ENCODE data around the gene MED27. TPM values are rescaled to one million over a fixed set of nuclear protein-coding genes. Genes with fewer than 3 reads are reported as not detected.
A peak's percentile ranks its signal among the peaks of the same experiment; 100 is the strongest.

The MED27 gene
- total RNA-seq, 1 donor from 2014 or later = 17.9 TPM

- no peak for ATAC-seq
Measured at GRCh38 chr9:132041798-132042197, 37.9 kb downstream of the MED27 start.

GRCh38 chr9:132040808-132041207 is 38.9 kb downstream of the MED27 start:
- no peak for ATAC-seq

- no peak for ATAC-seq
Measured at GRCh38 chr9:132040246-132040645, 39.4 kb downstream of the MED27 start.

- ATAC-seq = no peak
Measured at GRCh38 chr9:132039284-132039683, 40.4 kb downstream of the MED27 start.

GRCh38 chr9:132037458-132037857 is 42.2 kb downstream of the MED27 start:
- no peak for ATAC-seq

GRCh38 chr9:132036521-132036920 is 43.1 kb downstream of the MED27 start:
- no peak for ATAC-seq

GRCh38 chr9:132035679-132036078 is 44.0 kb downstream of the MED27 start:
- ATAC-seq = no peak

- ATAC-seq = no peak
Measured at GRCh38 chr9:132032238-132032950, 47.3 kb downstream of the MED27 start.

GRCh38 chr9:132031467-132032237 is 48.0 kb downstream of the MED27 start:
- no peak for ATAC-seq

- ATAC-seq = no peak
Measured at GRCh38 chr9:132030626-132031325, 48.9 kb downstream of the MED27 start.

- peak; percentile 54 for ATAC-seq
Measured at GRCh38 chr9:132027752-132028663, 51.7 kb downstream of the MED27 start.

- ATAC-seq = peak; percentile 42
Measured at GRCh38 chr9:132026932-132027585, 52.6 kb downstream of the MED27 start.

GRCh38 chr9:132025766-132026165 is 53.9 kb downstream of the MED27 start:
- peak; percentile 58 for ATAC-seq

GRCh38 chr9:132024589-132024988 is 55.1 kb downstream of the MED27 start:
- no peak for ATAC-seq

- ATAC-seq = no peak
Measured at GRCh38 chr9:132023419-132024180, 56.1 kb downstream of the MED27 start.

- ATAC-seq = no peak
Measured at GRCh38 chr9:132020820-132021510, 58.7 kb downstream of the MED27 start.

GRCh38 chr9:132020272-132020671 is 59.4 kb downstream of the MED27 start:
- peak; percentile 88 for ATAC-seq

GRCh38 chr9:132019702-132020101 is 60.0 kb downstream of the MED27 start:
- no peak for ATAC-seq

- ATAC-seq = no peak
Measured at GRCh38 chr9:132018957-132019405, 60.7 kb downstream of the MED27 start.

GRCh38 chr9:132016456-132016855 is 63.2 kb downstream of the MED27 start:
- ATAC-seq = no peak

All from esophagus mucosa (tissue), 1 donor.